ENCODE measurements around the gene ZNG1C. TPM values are rescaled to one million over a fixed set of nuclear protein-coding genes. Genes with fewer than 3 reads are reported as not detected.
"Not testable (repeated sequence)": the region's sequence is repeated elsewhere in the genome, so short reads cannot be mapped to it uniquely, and the experiment has no call there.

The ZNG1C gene
- total RNA-seq, 1 donor from 2014 or later: 2.4 TPM

- H3K9me3 ChIP-seq; H3K4me3 ChIP-seq; H3K36me3 ChIP-seq; DNase-seq (ENCODE audit: low spot score in 2 of 2); H3K4me1 ChIP-seq; H3K27ac ChIP-seq; intact Hi-C loops (cut with DNase I); H3K27me3 ChIP-seq: not testable (repeated sequence)
These were observed 87.3 kb downstream of the ZNG1C start for GRCh38 chr9:68329106-68329505.

GRCh38 chr9:68330531-68331173 is 88.9 kb downstream of the ZNG1C start:
- H3K9me3 ChIP-seq; intact Hi-C loops (cut with DNase I); H3K36me3 ChIP-seq; H3K27me3 ChIP-seq; H3K4me1 ChIP-seq; H3K4me3 ChIP-seq; H3K27ac ChIP-seq; DNase-seq (ENCODE audit: low spot score in 2 of 2): not testable (repeated sequence)

- H3K27me3 ChIP-seq: not testable (repeated sequence)
These were observed 90.3 kb downstream of the ZNG1C start for GRCh38 chr9:68332122-68332521.

GRCh38 chr9:68335935-68336334 is 94.2 kb downstream of the ZNG1C start:
- intact Hi-C loops (cut with DNase I); H3K27me3 ChIP-seq; H3K4me1 ChIP-seq; H3K36me3 ChIP-seq; H3K4me3 ChIP-seq; H3K9me3 ChIP-seq; H3K27ac ChIP-seq; DNase-seq (ENCODE audit: low spot score in 2 of 2): not testable (repeated sequence)

More at GRCh38 chr9:68332122-68332521, 90.3 kb downstream of the ZNG1C start:
- intact Hi-C loops (cut with DNase I); H3K36me3 ChIP-seq; H3K4me3 ChIP-seq; H3K4me1 ChIP-seq; H3K9me3 ChIP-seq; DNase-seq (ENCODE audit: low spot score in 2 of 2); H3K27ac ChIP-seq: not testable (repeated sequence)

- H3K9me3 ChIP-seq; DNase-seq (ENCODE audit: low spot score in 2 of 2); H3K4me3 ChIP-seq; H3K36me3 ChIP-seq; intact Hi-C loops (cut with DNase I); H3K4me1 ChIP-seq; H3K27ac ChIP-seq; H3K27me3 ChIP-seq: not testable (repeated sequence)
These were observed 95.0 kb downstream of the ZNG1C start for GRCh38 chr9:68336639-68337339.

GRCh38 chr9:68338000-68338399 is 96.2 kb downstream of the ZNG1C start:
- H3K27ac ChIP-seq; intact Hi-C loops (cut with DNase I); H3K9me3 ChIP-seq; H3K4me3 ChIP-seq; H3K4me1 ChIP-seq; H3K27me3 ChIP-seq; H3K36me3 ChIP-seq; DNase-seq (ENCODE audit: low spot score in 2 of 2): not testable (repeated sequence)

GRCh38 chr9:68342265-68343025 is 100.7 kb downstream of the ZNG1C start:
- H3K27ac ChIP-seq; DNase-seq (ENCODE audit: low spot score in 2 of 2); intact Hi-C loops (cut with DNase I): not testable (repeated sequence)

GRCh38 chr9:68343242-68343641 is 101.5 kb downstream of the ZNG1C start:
- H3K4me3 ChIP-seq; H3K9me3 ChIP-seq; intact Hi-C loops (cut with DNase I); DNase-seq (ENCODE audit: low spot score in 2 of 2); H3K36me3 ChIP-seq; H3K27ac ChIP-seq; H3K27me3 ChIP-seq; H3K4me1 ChIP-seq: not testable (repeated sequence)

More at GRCh38 chr9:68342265-68343025, 100.7 kb downstream of the ZNG1C start:
- not testable (repeated sequence) for H3K36me3 ChIP-seq, H3K4me3 ChIP-seq, H3K27me3 ChIP-seq, H3K4me1 ChIP-seq, H3K9me3 ChIP-seq
- peak in 1 of 3 experiments; percentile 34 for TF ChIP-seq CTCF (IDR thresholded peaks at IDR 0.05)

- H3K27me3 ChIP-seq; H3K4me3 ChIP-seq; H3K36me3 ChIP-seq; DNase-seq (ENCODE audit: low spot score in 2 of 2); H3K4me1 ChIP-seq; intact Hi-C loops (cut with DNase I); H3K9me3 ChIP-seq; H3K27ac ChIP-seq: not testable (repeated sequence)
These were observed 102.2 kb downstream of the ZNG1C start for GRCh38 chr9:68343992-68344391.

Other genes starting within 250 kb of the ZNG1C start
- not detected for gene FOXD4L3, start 60.9 kb downstream of the ZNG1C start, total RNA-seq
- gene PGM5, start 114.6 kb downstream of the ZNG1C start, total RNA-seq: 70.9 TPM